ENCODE data around the gene MMP23B.
"Not testable (repeated sequence)": the region's sequence is repeated elsewhere in the genome, so short reads cannot be mapped to it uniquely, and the experiment has no call there.

Gene MMP23B

DNA sequence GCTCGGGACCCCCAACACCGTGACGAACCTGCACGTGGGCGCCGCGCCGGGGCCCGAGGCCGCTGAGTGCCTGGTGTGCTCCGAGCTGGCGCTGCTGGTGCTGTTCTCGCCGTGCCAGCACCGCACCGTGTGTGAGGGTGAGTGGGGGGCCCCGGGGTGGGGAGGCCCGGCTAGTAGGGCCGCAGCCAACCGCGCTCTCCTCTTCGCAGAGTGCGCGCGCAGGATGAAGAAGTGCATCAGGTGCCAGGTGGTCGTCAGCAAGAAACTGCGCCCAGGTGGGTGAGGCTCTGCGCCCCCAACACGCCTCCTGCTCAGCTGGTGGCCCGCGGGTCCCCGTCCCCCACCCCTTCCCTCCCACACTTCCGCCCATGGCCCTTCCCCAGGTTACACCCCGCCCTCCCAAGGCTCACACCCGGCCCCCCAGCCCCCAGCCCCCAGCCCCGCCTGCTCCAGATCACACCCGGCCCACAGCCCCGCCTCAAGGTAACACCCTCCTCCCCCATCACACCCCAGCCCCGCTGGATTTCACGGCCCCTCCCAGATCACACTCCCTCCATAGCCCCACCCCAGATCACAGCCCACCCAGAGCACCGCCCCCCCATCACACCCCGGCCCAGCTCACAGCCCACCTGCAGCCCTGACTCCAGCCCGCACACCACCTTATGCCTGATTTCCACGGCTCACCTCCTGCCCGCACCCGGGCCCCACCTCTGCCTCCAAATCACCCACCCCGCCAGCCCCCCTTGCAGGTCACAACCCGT lies 2.4 kb upstream of the MMP23B start:
- DNase-seq: no peak

- peak in 32 of 58 donors; percentile 3 to 69 (median 33) for DNase-seq
Observed at GRCh38 chr1:1630191-1630964, 1.6 kb upstream of the MMP23B start.

- peak in 30 of 58 donors; percentile 7 to 60 (median 33) for DNase-seq
Observed at GRCh38 chr1:1630965-1631781, 800 bp upstream of the MMP23B start.

DNA sequence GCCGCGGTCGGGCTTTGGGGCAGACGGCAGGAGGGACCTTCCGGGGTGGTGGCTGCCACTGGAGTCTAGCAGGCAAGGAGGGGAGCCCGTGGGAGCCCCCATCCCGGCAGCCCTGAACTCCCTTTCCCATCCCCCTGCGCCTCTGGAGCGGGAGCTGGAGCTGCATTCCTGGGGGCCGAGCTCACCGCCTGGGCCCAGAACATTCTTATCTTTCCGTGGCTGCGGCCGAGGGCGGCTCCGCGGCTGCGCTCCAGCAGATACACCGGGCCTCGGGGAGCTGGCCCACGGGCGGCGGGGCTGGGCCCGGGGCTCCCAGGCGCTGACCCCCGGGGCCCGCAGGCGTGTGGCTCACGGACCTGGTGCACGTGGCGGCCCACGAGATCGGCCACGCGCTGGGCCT lies 1.4 kb downstream of the MMP23B start:
- not testable (repeated sequence) for DNase-seq

DNA sequence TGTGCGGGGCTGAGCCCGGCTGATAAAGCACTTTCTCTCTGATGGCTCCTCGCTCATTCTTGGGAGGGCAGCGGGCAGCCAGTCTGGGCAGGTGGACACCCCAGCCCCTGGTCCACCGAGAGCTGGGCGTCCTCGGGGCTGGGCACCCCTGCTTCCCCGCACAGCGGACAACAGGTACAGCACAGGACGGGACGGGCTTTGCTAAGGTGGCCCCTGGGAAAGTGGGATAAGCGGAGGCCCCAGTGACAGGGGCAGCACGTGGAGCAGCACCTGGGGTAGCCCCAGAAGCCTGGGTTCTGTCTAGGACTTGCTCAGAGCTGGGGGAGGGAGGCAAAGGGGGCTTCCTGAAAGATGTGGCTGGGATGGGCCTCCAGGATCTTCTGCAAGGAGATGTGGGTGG lies 2.6 kb downstream of the MMP23B start:
- DNase-seq: not testable (repeated sequence)

- DNase-seq: not testable (repeated sequence)
Observed at GRCh38 chr1:1636621-1637478, 4.9 kb downstream of the MMP23B start.

- DNase-seq: not testable (repeated sequence)
Observed at GRCh38 chr1:1637479-1637875, 5.5 kb downstream of the MMP23B start.

- not testable (repeated sequence) for DNase-seq
Observed at GRCh38 chr1:1638528-1638927, 6.6 kb downstream of the MMP23B start.

DNA sequence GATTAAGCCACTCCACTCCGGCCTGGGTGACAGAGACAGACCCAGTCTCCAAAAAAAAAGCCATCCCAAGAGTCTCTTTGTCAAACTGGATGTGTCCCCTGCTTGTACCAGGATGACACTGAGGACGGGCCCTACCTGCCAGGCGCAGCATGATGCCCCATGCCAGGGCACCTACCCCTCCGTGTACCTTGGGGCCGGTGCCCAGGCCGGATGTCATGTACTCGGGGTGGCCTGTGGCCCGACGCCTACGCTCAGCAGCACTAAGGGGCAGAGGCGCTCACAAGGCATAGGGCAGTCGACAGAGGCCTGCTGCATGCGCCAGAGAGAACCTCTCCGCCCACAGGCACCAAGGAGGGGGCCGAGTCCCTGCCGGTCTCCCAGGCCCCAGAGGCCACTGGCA lies 7.4 kb downstream of the MMP23B start:
- not testable (repeated sequence) for DNase-seq

- DNase-seq: not testable (repeated sequence)
Observed at GRCh38 chr1:1640081-1640480, 8.1 kb downstream of the MMP23B start.

DNA sequence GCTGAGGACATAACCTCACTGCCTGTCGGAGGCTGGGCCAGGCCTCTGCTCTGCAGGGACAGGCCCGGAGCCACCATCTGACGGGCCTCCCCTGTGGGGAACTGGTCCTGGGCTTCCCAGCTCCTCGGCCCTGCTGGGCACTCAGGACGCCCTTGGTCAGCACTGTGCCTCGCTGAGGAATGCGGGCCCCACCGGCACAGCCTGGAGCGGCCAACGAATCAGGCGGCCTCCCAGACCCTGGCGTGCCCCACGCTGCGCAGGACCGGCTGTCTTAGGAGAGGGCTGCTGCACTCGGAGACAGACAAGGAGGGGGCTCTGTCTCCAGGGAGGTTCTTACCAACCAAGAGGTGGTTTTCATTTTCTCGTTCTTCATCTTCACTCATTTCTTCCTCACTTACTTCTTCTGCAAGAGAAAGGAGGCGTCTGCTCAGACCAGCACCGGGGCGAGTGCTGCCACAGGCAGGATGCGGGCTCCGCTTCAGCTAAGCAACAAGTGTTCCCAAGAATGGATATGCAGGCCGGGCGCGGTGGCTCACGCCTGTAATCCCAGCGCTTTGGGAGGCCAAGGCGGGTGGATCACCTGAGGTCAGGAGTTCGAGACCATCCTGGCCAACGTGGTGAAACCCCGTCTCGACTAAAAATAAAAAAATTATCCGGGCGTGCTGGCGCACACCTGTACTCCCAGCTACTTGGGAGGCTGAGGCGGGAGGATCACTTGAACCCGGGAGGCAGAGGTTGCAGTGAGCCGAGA lies 8.9 kb downstream of the MMP23B start:
- not testable (repeated sequence) for DNase-seq

- not testable (repeated sequence) for DNase-seq
Observed at GRCh38 chr1:1646326-1646725, 14.4 kb downstream of the MMP23B start.

- not testable (repeated sequence) for DNase-seq
Observed at GRCh38 chr1:1647567-1648241, 15.7 kb downstream of the MMP23B start.

DNA sequence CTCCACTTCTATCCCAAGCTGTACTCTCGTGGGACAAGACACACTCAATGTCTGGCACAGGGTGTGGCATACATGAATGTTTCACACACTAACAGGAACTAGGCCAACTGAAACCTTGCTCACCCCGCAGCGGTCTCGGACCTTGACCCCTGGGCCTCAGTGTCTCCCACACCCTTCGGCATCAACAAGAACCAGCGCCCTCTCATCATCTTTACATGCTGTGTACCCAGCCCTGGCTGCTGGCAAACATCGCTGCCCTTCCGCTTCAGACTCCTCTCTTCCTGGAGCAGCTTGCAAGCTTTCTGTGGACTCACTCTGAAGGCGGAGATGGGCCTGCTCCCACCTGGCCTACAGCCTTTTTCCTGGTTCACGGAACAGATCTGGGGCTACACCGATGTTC lies 16.3 kb downstream of the MMP23B start:
- not testable (repeated sequence) for DNase-seq

DNA sequence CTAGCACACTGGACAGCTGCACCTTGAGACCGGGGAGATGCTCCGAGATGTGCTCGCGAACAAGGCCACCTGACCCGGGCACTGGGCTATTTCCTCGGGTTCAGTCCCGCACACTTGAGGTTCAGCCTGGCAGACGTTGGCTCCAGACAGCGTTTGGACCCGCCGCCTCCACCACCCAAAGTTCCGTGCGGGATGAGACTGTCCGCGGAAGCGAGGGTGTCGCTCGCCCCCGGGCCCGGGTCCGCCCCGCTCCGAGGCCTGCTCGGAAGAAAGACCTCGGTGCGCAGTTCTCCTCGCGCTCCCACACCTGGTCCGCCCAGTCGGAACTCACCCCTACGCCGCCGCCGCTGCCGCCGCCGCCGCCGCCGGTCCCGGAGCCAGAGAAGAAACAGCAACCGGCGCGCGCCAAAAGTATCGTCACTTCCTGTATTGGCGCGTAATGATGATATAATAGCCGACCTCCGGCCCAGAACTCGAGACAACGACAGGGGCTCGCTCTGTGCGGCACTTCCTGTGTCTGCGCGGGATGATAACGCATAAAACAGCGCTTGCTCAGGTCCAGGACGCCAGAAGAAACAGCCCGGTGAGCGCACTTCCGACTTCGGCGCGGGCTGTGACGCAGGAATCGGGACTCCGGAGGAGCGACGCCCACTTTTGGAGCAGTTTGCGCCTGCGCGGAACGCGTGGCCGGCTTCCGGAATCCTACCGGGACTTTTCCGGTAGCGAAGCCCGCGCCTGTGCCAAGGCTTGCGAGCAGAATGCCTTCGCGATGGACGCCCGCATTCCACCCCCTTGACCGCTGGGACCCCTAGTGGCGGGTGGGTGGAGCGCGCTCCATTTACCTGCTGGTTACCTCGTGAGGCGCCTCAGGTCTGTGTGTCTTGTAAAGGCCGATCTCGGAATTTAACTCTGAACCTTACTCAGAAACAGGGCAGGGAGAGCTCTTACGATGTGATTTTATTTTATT lies 26.9 kb downstream of the MMP23B start, which contains the start of gene CDK11B:
Gene CDK11B, minus strand, starts transcription at position 422 of the 967 bp plus-strand sequence. CDS start 1,519 bp downstream, outside the sequence.
- peak; percentile 64 to 96 (median 90) for DNase-seq

DNA sequence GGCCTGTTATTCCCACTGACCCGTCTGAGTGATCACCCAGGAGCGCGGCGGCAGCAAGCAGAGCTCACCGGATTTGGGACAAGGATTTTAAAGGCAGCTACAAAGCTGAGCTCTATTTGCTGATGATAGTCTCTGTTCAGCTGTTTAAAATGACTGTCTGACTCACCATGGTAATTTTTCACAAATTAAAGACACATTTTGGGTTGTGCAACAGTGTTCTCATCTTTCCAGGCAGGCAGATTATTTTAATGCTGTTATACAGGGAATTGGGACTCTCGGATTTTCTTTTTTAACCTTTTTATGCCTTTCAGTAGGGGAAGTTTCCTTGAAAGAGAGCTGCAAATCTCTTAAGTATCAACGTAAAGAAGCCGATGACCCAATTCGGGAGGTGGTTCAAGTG lies 30.4 kb downstream of the MMP23B start:
- not testable (repeated sequence) for DNase-seq

GRCh38 chr1:1662830-1663560 lies 31.0 kb downstream of the MMP23B start:
- not testable (repeated sequence) for DNase-seq
